Suppressor macrophage treated with lipopolysaccharide for 1 hour (primary cell): ENCODE results near the gene CCR5AS.

Experiments used
- DNase-seq, 3 donors: peaks; one replicate each; pipeline ENCODE4 v3.0.0-alpha.2; 2020 to 2022

Gene CCR5AS

GRCh38 chr3:46375814-46376213, 31.1 kb downstream of the CCR5AS start:
- no peak for DNase-seq

GRCh38 chr3:46375218-46375617, 31.6 kb downstream of the CCR5AS start:
- DNase-seq, result no peak

- DNase-seq, result no peak
These were observed 32.1 kb downstream of the CCR5AS start for GRCh38 chr3:46374755-46375154.

GRCh38 chr3:46372492-46373359, 34.1 kb downstream of the CCR5AS start:
- peak; percentile 65 to 74 (median 73) for DNase-seq

- DNase-seq, result no peak
These were observed 35.1 kb downstream of the CCR5AS start for GRCh38 chr3:46371519-46372340.

- peak; percentile 44 to 63 (median 61) for DNase-seq
These were observed 35.9 kb downstream of the CCR5AS start, which contains the start of gene CCR5 for GRCh38 chr3:46370839-46371518. Gene CCR5, plus strand, starts transcription at chr3:46370946. Its CDS starts 1,957 bp downstream, at chr3:46372903.

GRCh38 chr3:46369675-46370132, 37.2 kb downstream of the CCR5AS start:
- no peak for DNase-seq

GRCh38 chr3:46369151-46369550, 37.7 kb downstream of the CCR5AS start:
- DNase-seq, result peak in 1 of 3 donors; percentile 48

GRCh38 chr3:46368569-46368968, 38.3 kb downstream of the CCR5AS start:
- peak; percentile 91 to 94 (median 94) for DNase-seq

- DNase-seq, result no peak
These were observed 39.1 kb downstream of the CCR5AS start for GRCh38 chr3:46367811-46368210.

GRCh38 chr3:46365737-46366524, 40.9 kb downstream of the CCR5AS start:
- no peak for DNase-seq

GRCh38 chr3:46365041-46365440, 41.8 kb downstream of the CCR5AS start:
- no peak for DNase-seq

GRCh38 chr3:46361408-46362283, 45.2 kb downstream of the CCR5AS start:
- DNase-seq, result peak; percentile 81 to 89 (median 88)

- DNase-seq, result no peak
These were observed 46.0 kb downstream of the CCR5AS start for GRCh38 chr3:46360907-46361306.

GRCh38 chr3:46359733-46360493, 47.0 kb downstream of the CCR5AS start:
- DNase-seq, result peak; percentile 56 to 81 (median 74)

- no peak for DNase-seq
These were observed 48.4 kb downstream of the CCR5AS start for GRCh38 chr3:46358466-46358865.

- DNase-seq, result no peak
These were observed 50.0 kb downstream of the CCR5AS start for GRCh38 chr3:46356909-46357308.

- DNase-seq, result no peak
These were observed 50.6 kb downstream of the CCR5AS start for GRCh38 chr3:46356276-46356675.

GRCh38 chr3:46354984-46355383, 51.9 kb downstream of the CCR5AS start:
- no peak for DNase-seq

GRCh38 chr3:46354478-46354877, 52.4 kb downstream of the CCR5AS start:
- no peak for DNase-seq
